IMR-90 (cell line): ENCODE results near the gene TMPRSS13.

ENCODE experiments used
- CEBPB ChIP-seq: IDR thresholded peaks from 2 replicates; pipeline ENCODE4 v1.6.1; 2012; ENCODE audit warnings: low read depth, low read length, improper control_type of control experiment
- FOS ChIP-seq: fragments of 150-350 bp; IDR thresholded peaks from 2 replicates; pipeline ENCODE4 v1.6.1; 2016; ENCODE audit warnings: low read depth, low read length
- MXI1 ChIP-seq: IDR thresholded peaks from 2 replicates; pipeline ENCODE4 v1.6.1; 2012; ENCODE audit warnings: low read depth, mild to moderate bottlenecking, low read length, moderate library complexity, borderline replicate concordance
- POLR2A ChIP-seq: IDR thresholded peaks from 2 replicates; pipeline ENCODE4 v1.6.1; 2012; ENCODE audit warnings: mild to moderate bottlenecking, low read depth, low read length
- RFX5 ChIP-seq: IDR thresholded peaks from 2 replicates; pipeline ENCODE4 v1.8.0; 2012; ENCODE audit warnings: low read depth, mild to moderate bottlenecking, low read length, moderate library complexity
- TF ChIP-seq, protein P1 (sequence below): conservative IDR thresholded peaks from 2 replicates; pipeline ENCODE4 v1.5.1; 2012; ENCODE audit warnings: mild to moderate bottlenecking, low read depth, low read length, improper control_type of control experiment
- TF ChIP-seq, protein P2 (sequence below): fragments of 150-350 bp; IDR thresholded peaks from 2 replicates; pipeline ENCODE4 v1.6.1; 2017; ENCODE audit warnings: mild to moderate bottlenecking, antibody characterized with exemption, low read length, low read depth

DNA sequence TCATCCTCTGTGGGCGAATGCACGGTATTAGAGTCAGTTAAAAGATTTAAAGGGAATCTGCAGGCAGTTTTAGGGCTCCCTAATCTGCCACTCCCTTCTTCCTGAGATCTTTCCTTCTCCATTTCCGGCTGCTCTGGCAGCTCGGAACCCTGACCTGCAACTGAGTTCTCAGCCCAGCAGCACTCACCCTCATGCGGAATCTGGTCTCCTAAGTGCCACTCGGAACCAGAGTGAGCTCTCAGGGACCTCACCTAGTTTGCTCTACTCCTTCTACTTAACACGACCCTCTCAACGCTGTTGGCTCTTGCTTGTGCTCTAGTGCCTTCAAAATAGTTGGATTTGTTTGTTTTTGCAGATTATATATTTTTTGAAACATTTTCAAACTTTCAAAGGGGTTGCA lies 37.7 kb upstream of the TMPRSS13 start:
- TF ChIP-seq, protein P1, sequence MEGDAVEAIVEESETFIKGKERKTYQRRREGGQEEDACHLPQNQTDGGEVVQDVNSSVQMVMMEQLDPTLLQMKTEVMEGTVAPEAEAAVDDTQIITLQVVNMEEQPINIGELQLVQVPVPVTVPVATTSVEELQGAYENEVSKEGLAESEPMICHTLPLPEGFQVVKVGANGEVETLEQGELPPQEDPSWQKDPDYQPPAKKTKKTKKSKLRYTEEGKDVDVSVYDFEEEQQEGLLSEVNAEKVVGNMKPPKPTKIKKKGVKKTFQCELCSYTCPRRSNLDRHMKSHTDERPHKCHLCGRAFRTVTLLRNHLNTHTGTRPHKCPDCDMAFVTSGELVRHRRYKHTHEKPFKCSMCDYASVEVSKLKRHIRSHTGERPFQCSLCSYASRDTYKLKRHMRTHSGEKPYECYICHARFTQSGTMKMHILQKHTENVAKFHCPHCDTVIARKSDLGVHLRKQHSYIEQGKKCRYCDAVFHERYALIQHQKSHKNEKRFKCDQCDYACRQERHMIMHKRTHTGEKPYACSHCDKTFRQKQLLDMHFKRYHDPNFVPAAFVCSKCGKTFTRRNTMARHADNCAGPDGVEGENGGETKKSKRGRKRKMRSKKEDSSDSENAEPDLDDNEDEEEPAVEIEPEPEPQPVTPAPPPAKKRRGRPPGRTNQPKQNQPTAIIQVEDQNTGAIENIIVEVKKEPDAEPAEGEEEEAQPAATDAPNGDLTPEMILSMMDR: no peak
- TF ChIP-seq RFX5 (no peak), CEBPB (no peak), MXI1 (no peak), FOS (no peak), POLR2A (no peak)
- TF ChIP-seq, protein P2, sequence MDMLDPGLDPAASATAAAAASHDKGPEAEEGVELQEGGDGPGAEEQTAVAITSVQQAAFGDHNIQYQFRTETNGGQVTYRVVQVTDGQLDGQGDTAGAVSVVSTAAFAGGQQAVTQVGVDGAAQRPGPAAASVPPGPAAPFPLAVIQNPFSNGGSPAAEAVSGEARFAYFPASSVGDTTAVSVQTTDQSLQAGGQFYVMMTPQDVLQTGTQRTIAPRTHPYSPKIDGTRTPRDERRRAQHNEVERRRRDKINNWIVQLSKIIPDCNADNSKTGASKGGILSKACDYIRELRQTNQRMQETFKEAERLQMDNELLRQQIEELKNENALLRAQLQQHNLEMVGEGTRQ: no peak
